Activated T-helper 1 cell treated with anti-CD3 and anti-CD28 coated beads, Interleukin-12 subunit alpha, Interleukin-12 subunit beta, Interleukin-2, Interleukin-4 antibody, amounts not matched to agents 30 ng/mL and 10 ng/mL and 1 ng/mL, durations not matched to agents 14 hours and 24 hours and 36 hours (primary cell): ENCODE data around the gene GCNT2. TPM values are rescaled to one million over a fixed set of nuclear protein-coding genes. Genes with fewer than 3 reads are reported as not detected.
"Not testable (repeated sequence)": the region's sequence is repeated elsewhere in the genome, so short reads cannot be mapped to it uniquely, and the experiment has no call there.

Source experiments
- DNase-seq: peaks from one replicate; pipeline ENCODE4 v3.0.0; 2021; ENCODE audit warnings: low spot score
- H3K27ac Mint-ChIP-seq: one replicate; pipeline ENCODE4 v1.8.0; 2021; ENCODE audit warnings: mild to moderate bottlenecking, mixed read lengths
- H3K27me3 Mint-ChIP-seq: one replicate; pipeline ENCODE4 v1.8.0; 2022; ENCODE audit warnings: mild to moderate bottlenecking, moderate library complexity, mixed read lengths; ENCODE audit not compliant: insufficient read depth
- H3K36me3 Mint-ChIP-seq: one replicate; pipeline ENCODE4 v1.8.0; 2021; ENCODE audit warnings: low read depth, mixed read lengths
- H3K4me1 Mint-ChIP-seq: one replicate; pipeline ENCODE4 v1.8.0; 2021; ENCODE audit warnings: low read depth, mixed read lengths
- H3K4me3 Mint-ChIP-seq: one replicate; pipeline ENCODE4 v1.8.0; 2021; ENCODE audit warnings: mild to moderate bottlenecking, moderate library complexity, mixed read lengths
- H3K9me3 Mint-ChIP-seq: one replicate; pipeline ENCODE4 v1.8.0; 2021; ENCODE audit warnings: mixed read lengths
- intact Hi-C: fragments of 100-400 bp; cut with micrococcal nuclease; formaldehyde crosslinking; loops from one replicate; pipeline ENCODE4 v1.15.1; 2024
- total RNA-seq: library from RNA; stranded (reverse); gene quantifications from 2 replicates; pipeline ENCODE4 v1.2.3, GENCODE V29; 2022

Gene GCNT2
- total RNA-seq, 1 donor from 2014 or later = 3.0 TPM

DNA sequence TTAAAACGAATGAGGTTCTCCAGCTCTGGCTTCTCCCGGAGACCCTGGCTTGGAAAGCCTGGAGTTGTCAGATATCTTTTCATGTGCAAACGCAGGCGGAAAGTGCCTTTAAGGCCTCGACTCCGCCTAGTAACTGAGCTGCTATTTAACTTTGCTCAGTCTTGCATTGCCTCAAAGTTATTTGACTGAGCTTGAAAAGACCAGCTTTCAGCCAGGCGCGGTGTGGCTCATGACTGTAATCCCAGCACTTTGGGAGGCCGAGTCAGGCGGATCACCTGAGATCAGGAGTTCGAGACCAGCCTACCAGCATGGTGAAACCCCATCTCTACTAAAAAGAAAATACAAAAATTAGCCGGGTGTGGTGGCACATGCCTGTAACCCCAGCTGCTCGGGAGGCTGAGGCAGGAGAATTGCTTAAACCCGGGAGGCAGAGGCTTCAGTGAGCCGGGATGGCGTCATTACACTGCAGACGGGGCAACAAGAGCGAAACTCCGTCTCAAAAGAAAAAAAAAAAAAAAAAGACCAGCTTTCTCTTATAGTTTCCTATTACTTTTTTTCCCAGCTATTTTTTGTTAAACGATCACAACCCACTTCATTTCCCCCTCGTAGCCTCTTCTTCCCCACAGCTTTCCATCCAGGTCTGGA is 1.9 kb downstream of the GCNT2 start:
- intact Hi-C loops = no loop called here
- H3K27ac Mint-ChIP-seq = no peak overlapping the region
- H3K27me3 Mint-ChIP-seq = peaks cover 5% of the 10 kb centered on the region
- H3K4me1 Mint-ChIP-seq = peaks cover 5% of the 10 kb centered on the region
- H3K9me3 Mint-ChIP-seq = no peaks in the 10 kb centered on the region
- no peak for DNase-seq
- H3K36me3 Mint-ChIP-seq = no peaks in the 10 kb centered on the region
- no peak overlapping the region for H3K4me3 Mint-ChIP-seq

DNA sequence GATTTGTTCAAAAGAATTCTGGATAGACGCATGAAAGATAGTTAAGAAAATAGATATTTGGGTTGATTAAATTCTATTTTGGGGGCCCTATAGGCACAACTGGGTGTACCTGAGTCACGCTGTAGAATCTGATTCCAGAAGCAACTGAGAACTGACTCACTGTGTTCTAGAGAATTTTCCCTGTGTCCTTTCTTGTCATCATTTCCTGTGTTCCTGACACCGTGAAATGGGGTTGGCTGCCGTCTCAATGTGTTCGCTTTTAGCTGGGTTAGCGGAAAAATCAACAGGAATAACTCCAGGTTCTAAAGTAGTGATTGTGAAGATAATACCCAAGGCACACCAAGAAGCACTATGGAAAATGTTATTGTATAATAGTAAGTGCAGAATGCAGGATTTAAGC is 5.0 kb downstream of the GCNT2 start:
- Mint-ChIP-seq H3K27ac (no peak overlapping the region), H3K4me1 (peaks cover 30% of the 10 kb centered on the region), H3K4me3 (no peak overlapping the region), H3K36me3 (peaks cover 3% of the 10 kb centered on the region), H3K27me3 (peaks cover 5% of the 10 kb centered on the region), H3K9me3 (no peaks in the 10 kb centered on the region)
- DNase-seq = no peak
- intact Hi-C loops = loop anchor here (5.0 kb wide), 1 partner anchor 124 kb away; no protein-coding TSS in a partner anchor

- peaks cover 5% of the 10 kb centered on the region for H3K27me3 Mint-ChIP-seq
- peaks cover 48% of the 10 kb centered on the region for H3K4me1 Mint-ChIP-seq
- H3K27ac Mint-ChIP-seq = peak overlapping the region; percentile 64
- no peaks in the 10 kb centered on the region for H3K9me3 Mint-ChIP-seq
- intact Hi-C loops = loop anchor here (1.0 to 5.0 kb wide), 6 partner anchors 18 to 310 kb away; partner anchors contain the start of genes C6orf52, MAK, PAK1IP1 and TMEM14B
- peaks cover 6% of the 10 kb centered on the region for H3K36me3 Mint-ChIP-seq
- peak; percentile 41 for DNase-seq
- H3K4me3 Mint-ChIP-seq = peak overlapping the region; percentile 87
These were observed 7.2 kb downstream of the GCNT2 start for GRCh38 chr6:10528158-10528981.

- intact Hi-C loops = loop anchor here (2.0 to 5.0 kb wide), 3 partner anchors 127 to 309 kb away; partner anchors contain the start of genes MAK and TMEM14B
- DNase-seq = no peak
- peaks cover 48% of the 10 kb centered on the region for H3K4me1 Mint-ChIP-seq
- H3K9me3 Mint-ChIP-seq = no peaks in the 10 kb centered on the region
- peaks cover 5% of the 10 kb centered on the region for H3K27me3 Mint-ChIP-seq
- peak overlapping the region; percentile 87 for H3K4me3 Mint-ChIP-seq
- peaks cover 6% of the 10 kb centered on the region for H3K36me3 Mint-ChIP-seq
- H3K27ac Mint-ChIP-seq = peak overlapping the region; percentile 64
These were observed 8.2 kb downstream of the GCNT2 start for GRCh38 chr6:10529231-10529801.

- Mint-ChIP-seq H3K4me1 (peaks cover 48% of the 10 kb centered on the region), H3K27ac (peak overlapping the region; percentile 32), H3K4me3 (peak overlapping the region; percentile 87)
- H3K9me3 Mint-ChIP-seq, DNase-seq, H3K36me3 Mint-ChIP-seq, H3K27me3 Mint-ChIP-seq: not testable (repeated sequence)
- intact Hi-C loops = loop anchor here (2.0 to 5.0 kb wide), 3 partner anchors 128 to 309 kb away; partner anchors contain the start of genes MAK and TMEM14B
These were observed 8.8 kb downstream of the GCNT2 start for GRCh38 chr6:10529828-10530374.

- peak overlapping the region; percentile 71 for H3K4me3 Mint-ChIP-seq
These were observed 10.4 kb downstream of the GCNT2 start for GRCh38 chr6:10531503-10531902.

DNA sequence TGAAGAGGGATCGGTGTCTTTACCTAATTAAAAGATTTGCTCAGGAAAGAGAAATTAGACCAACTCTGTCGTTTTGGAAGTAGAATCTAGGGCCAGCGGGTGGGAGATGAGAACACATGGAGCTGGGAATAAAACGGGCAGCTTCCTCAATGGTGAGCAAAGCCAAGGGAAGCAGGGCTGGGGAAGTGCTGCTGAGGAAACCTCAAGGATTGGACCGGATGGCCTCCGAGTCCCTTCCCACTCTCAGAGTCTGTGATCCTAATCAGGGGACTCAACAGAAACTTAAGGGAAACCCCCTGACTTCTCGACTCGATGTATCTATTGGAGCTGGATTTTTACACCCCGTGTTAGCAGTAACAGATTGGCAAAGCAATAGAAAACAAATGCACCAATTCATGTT is 10.8 kb downstream of the GCNT2 start:
- Mint-ChIP-seq H3K4me3 (no peak overlapping the region), H3K36me3 (peaks cover 6% of the 10 kb centered on the region), H3K27ac (no peak overlapping the region), H3K27me3 (peaks cover 2% of the 10 kb centered on the region), H3K4me1 (peaks cover 48% of the 10 kb centered on the region), H3K9me3 (no peaks in the 10 kb centered on the region)
- intact Hi-C loops = no loop called here
- no peak for DNase-seq

More at GRCh38 chr6:10531503-10531902, 10.4 kb downstream of the GCNT2 start:
- Mint-ChIP-seq H3K36me3 (peaks cover 6% of the 10 kb centered on the region), H3K4me1 (peaks cover 48% of the 10 kb centered on the region), H3K27ac (no peak overlapping the region), H3K9me3 (no peaks in the 10 kb centered on the region), H3K27me3 (peaks cover 2% of the 10 kb centered on the region)
- intact Hi-C loops = no loop called here
- no peak for DNase-seq

DNA sequence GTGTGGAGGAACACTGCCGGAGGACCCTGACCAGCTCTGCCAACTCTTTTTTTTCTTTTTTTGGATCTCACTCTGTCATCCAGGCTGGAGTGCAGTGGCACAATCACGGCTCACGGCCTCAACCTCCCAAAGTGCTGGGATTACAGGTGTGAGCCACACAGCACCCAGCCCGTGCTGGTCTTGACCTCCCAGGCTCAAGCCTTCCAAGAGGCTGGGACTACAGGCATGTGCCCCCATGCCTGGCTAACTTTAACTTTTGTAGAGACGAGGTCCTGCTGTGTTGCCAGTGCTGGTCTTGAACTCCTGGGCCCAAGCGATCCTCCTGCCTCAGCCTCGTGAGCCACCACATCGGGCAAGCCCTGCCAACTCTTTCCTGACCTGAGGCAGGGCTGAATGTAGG is 11.2 kb downstream of the GCNT2 start:
- intact Hi-C loops = no loop called here
- peaks cover 48% of the 10 kb centered on the region for H3K4me1 Mint-ChIP-seq
- H3K27me3 Mint-ChIP-seq = peaks cover 1% of the 10 kb centered on the region
- H3K4me3 Mint-ChIP-seq = no peak overlapping the region
- H3K36me3 Mint-ChIP-seq = peaks cover 6% of the 10 kb centered on the region
- no peak for DNase-seq
- H3K27ac Mint-ChIP-seq = no peak overlapping the region
- H3K9me3 Mint-ChIP-seq = no peaks in the 10 kb centered on the region

DNA sequence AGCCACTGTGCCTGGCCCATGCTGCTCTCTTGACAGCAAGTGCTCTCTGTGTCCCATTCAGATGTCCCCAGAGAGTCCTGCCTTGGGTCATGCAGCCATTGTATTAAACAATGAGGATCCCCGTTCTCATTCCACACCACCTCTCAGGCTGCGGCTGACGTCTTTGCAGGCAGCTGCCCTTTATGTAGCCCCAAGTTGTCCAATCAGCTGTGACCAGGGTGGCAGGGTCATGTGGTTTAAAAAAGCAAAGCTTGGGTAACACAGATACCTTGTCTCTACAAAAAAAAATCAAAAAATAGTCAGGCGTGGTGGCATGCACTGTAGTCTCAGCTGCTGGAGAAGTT is 13.2 kb downstream of the GCNT2 start:
- Mint-ChIP-seq H3K27me3 (no peaks in the 10 kb centered on the region), H3K4me1 (peaks cover 29% of the 10 kb centered on the region), H3K4me3 (no peak overlapping the region), H3K36me3 (peaks cover 6% of the 10 kb centered on the region), H3K9me3 (no peaks in the 10 kb centered on the region), H3K27ac (peak overlapping the region; percentile 5)
- intact Hi-C loops = no loop called here
- DNase-seq = no peak

DNA sequence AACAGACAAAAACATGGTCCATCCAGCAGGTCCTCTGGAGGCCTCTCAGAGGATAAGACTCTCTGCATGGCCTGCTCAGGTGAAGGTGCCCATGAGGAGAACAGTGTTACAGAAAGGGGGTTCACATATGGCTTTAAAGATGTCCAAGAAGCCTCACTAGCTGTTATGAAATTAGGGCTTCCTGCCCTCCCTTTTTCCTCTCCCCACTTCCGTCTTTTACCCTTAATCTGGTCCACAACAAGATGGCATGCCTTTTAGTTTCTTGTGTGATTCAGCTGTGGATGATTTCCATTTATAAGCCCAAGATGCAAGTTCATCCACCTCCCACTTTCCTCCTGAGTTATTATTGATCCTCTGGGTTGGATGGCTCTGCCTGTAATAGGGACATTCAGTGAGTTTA is 14.0 kb downstream of the GCNT2 start:
- no peak overlapping the region for H3K27ac Mint-ChIP-seq
- H3K27me3 Mint-ChIP-seq = no peaks in the 10 kb centered on the region
- no peak overlapping the region for H3K4me3 Mint-ChIP-seq
- intact Hi-C loops = no loop called here
- peaks cover 30% of the 10 kb centered on the region for H3K4me1 Mint-ChIP-seq
- H3K9me3 Mint-ChIP-seq = no peaks in the 10 kb centered on the region
- H3K36me3 Mint-ChIP-seq = peaks cover 6% of the 10 kb centered on the region
- no peak for DNase-seq

- H3K36me3 Mint-ChIP-seq = peaks cover 6% of the 10 kb centered on the region
- peaks cover 11% of the 10 kb centered on the region for H3K4me1 Mint-ChIP-seq
- DNase-seq = no peak
- no peaks in the 10 kb centered on the region for H3K9me3 Mint-ChIP-seq
- no peak overlapping the region for H3K4me3 Mint-ChIP-seq
- H3K27me3 Mint-ChIP-seq = no peaks in the 10 kb centered on the region
- intact Hi-C loops = no loop called here
- no peak overlapping the region for H3K27ac Mint-ChIP-seq
These were observed 16.6 kb downstream of the GCNT2 start for GRCh38 chr6:10537726-10538125.

- H3K27ac Mint-ChIP-seq = no peak overlapping the region
- H3K27me3 Mint-ChIP-seq = no peaks in the 10 kb centered on the region
- no peak overlapping the region for H3K4me3 Mint-ChIP-seq
- peaks cover 9% of the 10 kb centered on the region for H3K4me1 Mint-ChIP-seq
- intact Hi-C loops = no loop called here
- DNase-seq = no peak
- H3K9me3 Mint-ChIP-seq = no peaks in the 10 kb centered on the region
- peaks cover 9% of the 10 kb centered on the region for H3K36me3 Mint-ChIP-seq
These were observed 19.1 kb downstream of the GCNT2 start for GRCh38 chr6:10540073-10540746.
